WTC11 (cell line): ENCODE results near the gene PAIP2. TPM values are rescaled to one million over a fixed set of nuclear protein-coding genes. Genes with fewer than 3 reads are reported as not detected.

Experiments used
- ATAC-seq: fragments of 200-7000 bp; cut with Tn5 transposase; 2 replicates; pipeline ENCODE4 v1.10.0; 2021; ENCODE audit warnings: mild to moderate bottlenecking, moderate library complexity
- CTCF ChIA-PET: fragments of 300-600 bp; sonication (Branson Sonifier 250); formaldehyde crosslinking; loops from one replicate; lab custom pipeline; 2021; ENCODE audit warnings: antibody characterized with exemption; lab: Charles Lee
- POLR2A ChIA-PET: fragments of 350-600 bp; sonication (Branson Sonifier 250); formaldehyde crosslinking; loops from one replicate; lab custom pipeline; 2021; ENCODE audit warnings: antibody characterized with exemption; lab: Charles Lee
- DNase-seq: peaks from one replicate; pipeline ENCODE4 v3.0.0; 2021; ENCODE audit warnings: low spot score
- H3K27ac Mint-ChIP-seq: 2 replicates; pipeline ENCODE4 v1.8.0; 2021; ENCODE audit warnings: mixed read lengths
- H3K27me3 Mint-ChIP-seq: 2 replicates; pipeline ENCODE4 v1.8.0; 2021; ENCODE audit warnings: low read depth, mild to moderate bottlenecking, moderate library complexity, mixed read lengths
- H3K36me3 Mint-ChIP-seq: 2 replicates; pipeline ENCODE4 v1.8.0; 2021; ENCODE audit warnings: mixed read lengths
- H3K4me1 Mint-ChIP-seq: 2 replicates; pipeline ENCODE4 v1.8.0; 2022; ENCODE audit warnings: mixed read lengths
- H3K4me3 Mint-ChIP-seq: 2 replicates; pipeline ENCODE4 v1.8.0; 2021; ENCODE audit warnings: mild to moderate bottlenecking, moderate library complexity, mixed read lengths
- H3K9me3 Mint-ChIP-seq: 2 replicates; pipeline ENCODE4 v1.8.0; 2021; ENCODE audit warnings: mixed read lengths
- CREB1 ChIP-seq: sonication (generic); formaldehyde crosslinking; IDR thresholded peaks from 2 replicates; pipeline ENCODE4 v1.8.0; 2023; ENCODE audit warnings: mild to moderate bottlenecking, missing genetic modification reagents
- CREM ChIP-seq: sonication (generic); formaldehyde crosslinking; IDR thresholded peaks from 2 replicates; pipeline ENCODE4 v1.8.1; 2022; ENCODE audit warnings: mild to moderate bottlenecking, missing genetic modification reagents, moderate library complexity
- ETV6 ChIP-seq: sonication (generic); formaldehyde crosslinking; IDR thresholded peaks from 2 replicates; pipeline ENCODE4 v1.8.1; 2022; ENCODE audit warnings: mild to moderate bottlenecking, missing genetic modification reagents
- HMGXB4 ChIP-seq: sonication (generic); formaldehyde crosslinking; IDR thresholded peaks from 2 replicates; pipeline ENCODE4 v1.8.1; 2023; ENCODE audit warnings: mild to moderate bottlenecking, moderate library complexity, missing genetic modification reagents
- PREB ChIP-seq: sonication (generic); formaldehyde crosslinking; IDR thresholded peaks from 2 replicates; pipeline ENCODE4 v1.8.1; 2022; ENCODE audit warnings: mild to moderate bottlenecking, missing genetic modification reagents, moderate library complexity, borderline replicate concordance
- PRRX2 ChIP-seq: fragments of 250-450 bp; sonication (Bioruptor Pico); IDR thresholded peaks from 2 replicates; pipeline ENCODE4 v1.8.0; 2021; ENCODE audit warnings: mild to moderate bottlenecking
- RELA ChIP-seq: sonication (generic); formaldehyde crosslinking; IDR thresholded peaks from 2 replicates; pipeline ENCODE4 v1.8.1; 2022; ENCODE audit warnings: missing genetic modification reagents, mild to moderate bottlenecking, borderline replicate concordance
- RORB ChIP-seq: fragments of 250-450 bp; sonication (Bioruptor Pico); IDR thresholded peaks from 2 replicates; pipeline ENCODE4 v1.9.0; 2021; ENCODE audit warnings: mild to moderate bottlenecking
- TEAD4 ChIP-seq: sonication (generic); formaldehyde crosslinking; IDR thresholded peaks from 2 replicates; pipeline ENCODE4 v1.8.0; 2022; ENCODE audit warnings: mild to moderate bottlenecking, missing genetic modification reagents
- ZMAT4 ChIP-seq: fragments of 250-450 bp; sonication (Bioruptor Pico); IDR thresholded peaks from 2 replicates; pipeline ENCODE4 v1.9.0; 2021; ENCODE audit warnings: mild to moderate bottlenecking
- ZNF232 ChIP-seq: sonication (generic); formaldehyde crosslinking; IDR thresholded peaks from 2 replicates; pipeline ENCODE4 v1.8.0; 2022; ENCODE audit warnings: mild to moderate bottlenecking, missing genetic modification reagents
- ZNF263 ChIP-seq: sonication (generic); formaldehyde crosslinking; IDR thresholded peaks from 2 replicates; pipeline ENCODE4 v1.8.1; 2022; ENCODE audit warnings: low read depth, mild to moderate bottlenecking, moderate library complexity, missing genetic modification reagents
- total RNA-seq: library from RNA; stranded (reverse); gene quantifications from 3 replicates; pipeline ENCODE4 v1.2.3, GENCODE V29; 2021
- TF ChIP-seq, protein P1 (sequence below): sonication (generic); formaldehyde crosslinking; IDR thresholded peaks from 2 replicates; pipeline ENCODE4 v1.8.0; 2022; ENCODE audit warnings: mild to moderate bottlenecking, missing genetic modification reagents
- TF ChIP-seq, protein P2 (sequence below): sonication (generic); formaldehyde crosslinking; IDR thresholded peaks from 2 replicates; pipeline ENCODE4 v1.8.1; 2023; ENCODE audit warnings: mild to moderate bottlenecking, missing genetic modification reagents
- TF ChIP-seq, protein P3 (sequence below): fragments of 250-450 bp; sonication (Bioruptor Pico); conservative IDR thresholded peaks from 2 replicates; pipeline ENCODE4 v1.9.0; 2021; ENCODE audit warnings: mild to moderate bottlenecking
- TF ChIP-seq, protein P4 (sequence below): fragments of 250-450 bp; sonication (Bioruptor Pico); IDR thresholded peaks from 2 replicates; pipeline ENCODE4 v1.8.0; 2021; ENCODE audit warnings: mild to moderate bottlenecking
- TF ChIP-seq, protein P5 (sequence below): sonication (generic); formaldehyde crosslinking; IDR thresholded peaks from 2 replicates; pipeline ENCODE4 v1.8.0; 2022; ENCODE audit warnings: missing genetic modification reagents
- TF ChIP-seq, protein P6 (sequence below): sonication (generic); formaldehyde crosslinking; conservative IDR thresholded peaks from 2 replicates; pipeline ENCODE4 v1.8.1; 2022; ENCODE audit warnings: mild to moderate bottlenecking, missing genetic modification reagents
- TF ChIP-seq, protein P7 (sequence below): sonication (generic); formaldehyde crosslinking; IDR thresholded peaks from 2 replicates; pipeline ENCODE4 v1.8.1; 2022; ENCODE audit warnings: mild to moderate bottlenecking, moderate library complexity, missing genetic modification reagents

The PAIP2 gene
- total RNA-seq, 1 experiment from 2014 or later = 126 TPM

DNA sequence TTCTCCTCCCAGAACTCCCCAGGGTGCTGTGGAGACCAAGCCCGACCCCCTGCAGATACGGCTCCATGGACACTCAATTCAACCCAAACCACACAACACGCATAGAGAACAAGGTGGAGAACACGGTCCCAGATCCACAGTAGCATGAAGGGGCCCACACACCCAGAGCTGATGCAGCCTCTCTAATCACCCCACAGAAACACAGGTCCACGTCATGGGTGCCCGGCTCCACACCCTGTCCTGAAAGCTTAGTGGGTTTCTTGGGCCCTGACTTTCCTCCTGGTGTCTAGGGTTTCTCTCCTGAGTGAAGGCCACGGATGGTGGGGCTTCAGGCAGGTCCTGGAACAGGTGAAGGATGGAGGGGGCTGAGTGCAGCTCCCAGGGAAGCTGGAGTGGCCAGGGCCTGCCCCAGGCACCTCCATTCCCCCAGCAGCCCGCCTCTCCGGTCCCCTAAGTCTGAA is 43.0 kb downstream of the PAIP2 start (continued):
- TF ChIP-seq, protein P1, sequence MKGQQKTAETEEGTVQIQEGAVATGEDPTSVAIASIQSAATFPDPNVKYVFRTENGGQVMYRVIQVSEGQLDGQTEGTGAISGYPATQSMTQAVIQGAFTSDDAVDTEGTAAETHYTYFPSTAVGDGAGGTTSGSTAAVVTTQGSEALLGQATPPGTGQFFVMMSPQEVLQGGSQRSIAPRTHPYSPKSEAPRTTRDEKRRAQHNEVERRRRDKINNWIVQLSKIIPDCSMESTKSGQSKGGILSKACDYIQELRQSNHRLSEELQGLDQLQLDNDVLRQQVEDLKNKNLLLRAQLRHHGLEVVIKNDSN = no peak
- TF ChIP-seq, all 79 proteins: peak for 0

GRCh38 chr5:139385061-139386049 is 43.7 kb downstream of the PAIP2 start:
- ATAC-seq (no peak), DNase-seq (no peak)
- no peaks in the 10 kb centered on the region for H3K36me3 Mint-ChIP-seq
- no peak overlapping the region for H3K27ac Mint-ChIP-seq
- ChIA-PET CTCF (no interaction called here), POLR2A (no interaction called here)
- H3K4me3 Mint-ChIP-seq = no peak overlapping the region
- H3K9me3 Mint-ChIP-seq = no peaks in the 10 kb centered on the region
- H3K4me1 Mint-ChIP-seq = peaks cover 20% of the 10 kb centered on the region
- peaks cover 8% of the 10 kb centered on the region; the same call in 1 of the 2 replicates for H3K27me3 Mint-ChIP-seq
- TF ChIP-seq, protein P2, sequence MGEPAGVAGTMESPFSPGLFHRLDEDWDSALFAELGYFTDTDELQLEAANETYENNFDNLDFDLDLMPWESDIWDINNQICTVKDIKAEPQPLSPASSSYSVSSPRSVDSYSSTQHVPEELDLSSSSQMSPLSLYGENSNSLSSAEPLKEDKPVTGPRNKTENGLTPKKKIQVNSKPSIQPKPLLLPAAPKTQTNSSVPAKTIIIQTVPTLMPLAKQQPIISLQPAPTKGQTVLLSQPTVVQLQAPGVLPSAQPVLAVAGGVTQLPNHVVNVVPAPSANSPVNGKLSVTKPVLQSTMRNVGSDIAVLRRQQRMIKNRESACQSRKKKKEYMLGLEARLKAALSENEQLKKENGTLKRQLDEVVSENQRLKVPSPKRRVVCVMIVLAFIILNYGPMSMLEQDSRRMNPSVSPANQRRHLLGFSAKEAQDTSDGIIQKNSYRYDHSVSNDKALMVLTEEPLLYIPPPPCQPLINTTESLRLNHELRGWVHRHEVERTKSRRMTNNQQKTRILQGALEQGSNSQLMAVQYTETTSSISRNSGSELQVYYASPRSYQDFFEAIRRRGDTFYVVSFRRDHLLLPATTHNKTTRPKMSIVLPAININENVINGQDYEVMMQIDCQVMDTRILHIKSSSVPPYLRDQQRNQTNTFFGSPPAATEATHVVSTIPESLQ (CRISPR knock-in tag) = no peak
- TF ChIP-seq, protein P3, sequence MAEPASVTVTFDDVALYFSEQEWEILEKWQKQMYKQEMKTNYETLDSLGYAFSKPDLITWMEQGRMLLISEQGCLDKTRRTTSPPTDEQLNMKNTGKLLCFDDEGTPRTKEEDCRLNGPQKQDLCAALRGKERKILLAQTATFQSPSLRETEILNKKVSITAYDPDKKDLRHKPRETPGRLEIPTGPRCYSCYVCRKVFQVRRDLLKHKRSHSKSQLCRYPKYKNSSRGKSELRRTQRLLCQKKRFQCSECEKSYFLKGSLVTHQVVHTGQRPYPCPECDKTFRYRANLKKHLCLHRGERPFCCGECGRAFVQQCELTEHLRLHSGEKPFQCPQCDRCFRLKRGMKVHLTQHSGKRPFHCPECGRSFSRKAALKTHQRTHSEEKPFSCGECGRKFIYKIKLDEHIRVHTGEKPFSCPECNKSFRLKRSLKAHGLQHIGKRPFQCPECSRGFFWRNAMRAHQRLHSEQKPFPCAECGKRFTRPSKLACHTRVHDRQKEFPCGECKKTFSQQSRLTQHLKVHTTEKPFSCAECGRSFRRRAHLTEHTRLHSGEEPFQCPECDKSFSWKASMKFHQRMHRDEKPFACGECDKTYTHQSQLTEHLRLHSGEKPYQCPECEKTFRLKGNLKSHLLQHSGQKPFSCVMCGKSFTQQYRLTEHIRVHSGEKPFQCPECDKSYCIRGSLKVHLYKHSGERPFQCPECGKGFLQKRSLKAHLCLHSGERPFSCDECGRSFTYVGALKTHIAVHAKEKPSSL (CRISPR knock-in tag) = no peak
- TF ChIP-seq ZMAT4 (CRISPR knock-in tag) (no peak), RORB (CRISPR knock-in tag) (no peak), CREM (no peak), HMGXB4 (no peak), ETV6 (CRISPR knock-in tag) (no peak), ZNF232 (CRISPR knock-in tag) (no peak), CREB1 (no peak), ZNF263 (CRISPR knock-in tag) (no peak), PREB (no peak), TEAD4 (no peak), PRRX2 (CRISPR knock-in tag) (no peak), RELA (CRISPR knock-in tag) (no peak)
- TF ChIP-seq, protein P4, sequence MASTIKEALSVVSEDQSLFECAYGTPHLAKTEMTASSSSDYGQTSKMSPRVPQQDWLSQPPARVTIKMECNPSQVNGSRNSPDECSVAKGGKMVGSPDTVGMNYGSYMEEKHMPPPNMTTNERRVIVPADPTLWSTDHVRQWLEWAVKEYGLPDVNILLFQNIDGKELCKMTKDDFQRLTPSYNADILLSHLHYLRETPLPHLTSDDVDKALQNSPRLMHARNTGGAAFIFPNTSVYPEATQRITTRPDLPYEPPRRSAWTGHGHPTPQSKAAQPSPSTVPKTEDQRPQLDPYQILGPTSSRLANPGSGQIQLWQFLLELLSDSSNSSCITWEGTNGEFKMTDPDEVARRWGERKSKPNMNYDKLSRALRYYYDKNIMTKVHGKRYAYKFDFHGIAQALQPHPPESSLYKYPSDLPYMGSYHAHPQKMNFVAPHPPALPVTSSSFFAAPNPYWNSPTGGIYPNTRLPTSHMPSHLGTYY (CRISPR knock-in tag) = no peak
- TF ChIP-seq, protein P5, sequence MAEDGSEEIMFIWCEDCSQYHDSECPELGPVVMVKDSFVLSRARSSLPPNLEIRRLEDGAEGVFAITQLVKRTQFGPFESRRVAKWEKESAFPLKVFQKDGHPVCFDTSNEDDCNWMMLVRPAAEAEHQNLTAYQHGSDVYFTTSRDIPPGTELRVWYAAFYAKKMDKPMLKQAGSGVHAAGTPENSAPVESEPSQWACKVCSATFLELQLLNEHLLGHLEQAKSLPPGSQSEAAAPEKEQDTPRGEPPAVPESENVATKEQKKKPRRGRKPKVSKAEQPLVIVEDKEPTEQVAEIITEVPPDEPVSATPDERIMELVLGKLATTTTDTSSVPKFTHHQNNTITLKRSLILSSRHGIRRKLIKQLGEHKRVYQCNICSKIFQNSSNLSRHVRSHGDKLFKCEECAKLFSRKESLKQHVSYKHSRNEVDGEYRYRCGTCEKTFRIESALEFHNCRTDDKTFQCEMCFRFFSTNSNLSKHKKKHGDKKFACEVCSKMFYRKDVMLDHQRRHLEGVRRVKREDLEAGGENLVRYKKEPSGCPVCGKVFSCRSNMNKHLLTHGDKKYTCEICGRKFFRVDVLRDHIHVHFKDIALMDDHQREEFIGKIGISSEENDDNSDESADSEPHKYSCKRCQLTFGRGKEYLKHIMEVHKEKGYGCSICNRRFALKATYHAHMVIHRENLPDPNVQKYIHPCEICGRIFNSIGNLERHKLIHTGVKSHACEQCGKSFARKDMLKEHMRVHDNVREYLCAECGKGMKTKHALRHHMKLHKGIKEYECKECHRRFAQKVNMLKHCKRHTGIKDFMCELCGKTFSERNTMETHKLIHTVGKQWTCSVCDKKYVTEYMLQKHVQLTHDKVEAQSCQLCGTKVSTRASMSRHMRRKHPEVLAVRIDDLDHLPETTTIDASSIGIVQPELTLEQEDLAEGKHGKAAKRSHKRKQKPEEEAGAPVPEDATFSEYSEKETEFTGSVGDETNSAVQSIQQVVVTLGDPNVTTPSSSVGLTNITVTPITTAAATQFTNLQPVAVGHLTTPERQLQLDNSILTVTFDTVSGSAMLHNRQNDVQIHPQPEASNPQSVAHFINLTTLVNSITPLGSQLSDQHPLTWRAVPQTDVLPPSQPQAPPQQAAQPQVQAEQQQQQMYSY (CRISPR knock-in tag) = no peak
- TF ChIP-seq, protein P6, sequence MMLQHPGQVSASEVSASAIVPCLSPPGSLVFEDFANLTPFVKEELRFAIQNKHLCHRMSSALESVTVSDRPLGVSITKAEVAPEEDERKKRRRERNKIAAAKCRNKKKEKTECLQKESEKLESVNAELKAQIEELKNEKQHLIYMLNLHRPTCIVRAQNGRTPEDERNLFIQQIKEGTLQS (CRISPR knock-in tag) = no peak
- TF ChIP-seq, protein P7, sequence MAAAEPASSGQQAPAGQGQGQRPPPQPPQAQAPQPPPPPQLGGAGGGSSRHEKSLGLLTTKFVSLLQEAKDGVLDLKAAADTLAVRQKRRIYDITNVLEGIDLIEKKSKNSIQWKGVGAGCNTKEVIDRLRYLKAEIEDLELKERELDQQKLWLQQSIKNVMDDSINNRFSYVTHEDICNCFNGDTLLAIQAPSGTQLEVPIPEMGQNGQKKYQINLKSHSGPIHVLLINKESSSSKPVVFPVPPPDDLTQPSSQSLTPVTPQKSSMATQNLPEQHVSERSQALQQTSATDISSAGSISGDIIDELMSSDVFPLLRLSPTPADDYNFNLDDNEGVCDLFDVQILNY (CRISPR knock-in tag) = no peak
